GM21515 (cell line): ENCODE results near the gene SNTG2.
"Not testable (repeated sequence)": the region's sequence is repeated elsewhere in the genome, so short reads cannot be mapped to it uniquely, and the experiment has no call there.

Experiments used
- ATAC-seq: cut with Tn5 transposase; IDR thresholded peaks from one replicate; pipeline ENCODE4 v1.9.1; 2021; ENCODE audit not compliant: unreplicated experiment

The SNTG2 gene

DNA sequence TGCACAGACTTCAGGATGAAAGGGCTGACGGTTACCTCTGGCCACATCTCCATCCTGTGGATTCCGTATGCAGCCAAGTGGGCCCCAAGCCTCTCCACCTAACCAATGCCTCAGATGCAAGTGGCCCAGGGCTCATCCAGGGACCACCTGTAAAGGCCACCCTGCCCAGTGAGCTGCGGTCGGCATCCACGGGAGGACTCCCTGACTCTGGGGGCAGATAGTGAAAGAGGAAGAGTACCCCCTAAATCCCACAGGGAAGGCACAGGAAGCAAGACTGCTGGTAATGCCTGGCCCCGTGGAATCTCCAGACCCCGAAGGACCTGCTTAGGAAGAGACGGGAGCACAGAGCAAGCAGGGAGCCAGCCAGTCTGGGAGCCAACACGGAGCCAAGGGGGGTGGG, 451.4 kb downstream of the SNTG2 start:
- ATAC-seq = no peak

DNA sequence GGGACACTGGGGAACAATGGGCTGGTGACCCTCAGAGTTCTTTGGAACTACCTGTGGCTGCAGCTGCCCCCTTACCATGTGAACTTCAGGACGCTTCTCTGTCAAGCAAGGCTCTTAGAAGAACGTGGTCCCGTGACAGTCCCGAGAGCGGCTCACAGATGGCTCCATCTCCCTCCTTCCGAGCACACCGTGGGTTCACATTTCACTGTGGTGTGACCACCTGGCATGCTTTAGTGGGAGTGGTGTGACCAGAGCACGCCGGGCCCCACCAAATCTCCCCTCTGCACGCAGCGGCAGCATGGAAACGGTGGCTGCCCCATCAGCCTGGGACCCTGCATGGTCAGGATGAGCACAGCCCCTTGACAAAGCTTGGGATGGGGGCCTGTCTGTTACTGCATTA, 452.9 kb downstream of the SNTG2 start:
- ATAC-seq = no peak

DNA sequence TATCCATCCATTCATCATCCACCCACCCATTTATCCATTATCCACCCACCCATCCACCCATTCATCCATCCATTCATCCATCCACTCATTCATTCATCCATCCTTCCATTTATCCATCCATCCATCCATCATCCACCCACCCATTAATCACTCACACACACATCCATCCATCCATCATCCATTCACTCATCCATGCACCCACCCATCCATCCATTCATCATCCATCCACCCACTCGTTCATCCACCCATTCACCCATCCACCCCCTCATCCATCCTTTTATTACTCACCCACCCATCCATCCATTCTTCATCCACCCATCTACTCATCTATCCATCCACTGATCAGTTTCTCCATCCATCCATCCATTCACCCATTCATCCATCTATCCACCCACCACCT, 454.5 kb downstream of the SNTG2 start:
- no peak for ATAC-seq

DNA sequence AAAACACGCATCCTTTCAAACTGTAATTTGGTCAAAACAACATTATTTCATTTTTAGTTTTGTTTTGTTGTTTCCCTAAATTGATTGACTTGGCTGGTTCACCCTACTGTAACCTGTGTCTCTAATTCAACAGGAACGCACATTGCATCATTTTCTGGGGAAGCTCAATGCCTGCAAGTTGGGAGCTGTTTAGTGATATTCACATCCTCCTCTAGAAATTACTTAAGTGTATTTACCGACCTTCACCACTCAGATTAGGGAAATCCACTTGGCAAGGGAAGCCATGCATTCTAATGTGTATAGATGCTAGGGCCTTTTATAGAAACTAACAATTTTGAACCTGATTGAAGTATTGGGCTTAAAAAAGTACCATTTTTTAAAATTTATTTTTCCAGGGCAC, 455.3 kb downstream of the SNTG2 start:
- no peak for ATAC-seq

DNA sequence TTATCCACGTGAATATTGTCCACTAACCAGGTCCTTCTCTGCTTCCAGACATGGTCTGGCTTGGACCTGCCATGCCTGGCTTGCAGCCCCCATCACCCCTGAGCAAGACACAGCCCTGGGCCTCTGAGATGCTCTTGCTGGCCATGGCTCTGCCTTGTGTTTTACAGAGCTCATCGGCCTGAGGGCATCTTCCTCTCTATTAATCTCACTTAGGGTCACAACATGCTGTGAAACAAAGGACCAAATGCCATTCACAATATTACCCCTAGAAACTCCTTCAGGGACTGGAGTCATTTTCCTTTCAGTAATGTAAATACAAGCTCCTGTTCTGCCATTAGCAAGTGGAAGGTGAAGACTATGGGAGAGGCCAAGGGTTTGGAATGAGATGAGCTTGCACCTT, 455.8 kb downstream of the SNTG2 start:
- no peak for ATAC-seq

DNA sequence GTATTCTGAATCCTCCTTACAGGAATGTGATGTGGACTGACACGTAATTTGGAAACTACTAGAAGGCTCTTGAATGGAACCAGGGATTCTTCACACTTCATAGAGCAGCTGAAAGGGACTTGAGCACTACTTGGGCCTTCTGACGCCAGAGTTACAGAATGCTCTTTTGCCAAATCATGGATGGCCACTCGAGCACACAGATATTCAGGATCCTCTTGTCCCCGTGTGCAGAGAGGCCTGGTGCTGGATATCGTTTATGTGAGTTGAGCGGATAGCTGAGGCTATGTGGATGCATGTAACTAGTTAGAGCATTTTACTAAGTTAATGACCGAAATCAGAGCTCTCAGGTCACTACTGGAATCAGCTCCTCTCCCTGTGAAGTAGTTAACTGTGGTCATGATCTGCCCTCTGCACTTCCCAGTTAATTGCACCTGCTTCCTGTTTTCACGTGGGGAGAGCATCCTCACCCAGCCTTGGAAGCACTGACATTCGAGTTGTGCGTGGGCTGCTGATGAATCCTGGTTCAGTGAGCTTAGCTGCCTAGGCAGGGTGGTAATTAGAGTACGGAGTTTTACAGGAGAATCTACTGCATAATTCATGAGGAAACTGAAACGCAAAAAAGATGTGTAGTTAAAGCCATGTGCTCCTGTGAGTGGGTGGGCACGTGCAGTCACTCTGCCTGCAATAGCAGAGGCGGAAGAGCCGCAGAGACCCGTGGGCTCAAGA, 457.5 kb downstream of the SNTG2 start:
- ATAC-seq = no peak

DNA sequence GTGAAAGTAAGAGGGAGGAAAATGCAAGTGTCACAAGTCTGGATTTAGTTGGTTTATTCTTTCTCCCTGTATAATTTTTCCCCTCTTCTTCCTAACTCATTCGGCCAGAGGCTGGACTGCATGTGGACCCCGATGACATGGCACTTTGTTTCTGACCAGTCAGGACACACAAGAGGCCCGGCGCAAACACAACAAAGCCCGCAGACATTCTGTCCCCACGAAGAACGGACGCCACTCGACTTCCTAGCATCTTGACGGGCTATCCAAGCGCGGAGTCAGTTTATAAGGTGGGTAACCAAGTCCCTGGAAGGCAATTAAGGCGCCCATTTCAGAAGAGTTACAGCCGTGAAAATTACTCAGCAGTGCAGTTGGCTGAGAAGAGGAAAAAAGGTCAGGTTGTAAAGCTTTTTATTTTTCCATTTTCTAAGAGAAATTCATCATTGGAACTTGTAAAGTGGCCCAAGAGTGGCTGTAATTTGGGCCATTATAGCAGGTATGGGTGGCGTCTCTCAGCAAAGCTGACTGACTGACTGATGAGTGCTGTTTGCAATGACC, 462.6 kb downstream of the SNTG2 start, which contains the start of gene TPO:
Gene TPO (plus strand): TSS at position 308 of the 555 bp plus-strand sequence. CDS start 946 bp downstream, outside the sequence.
- ATAC-seq = no peak

DNA sequence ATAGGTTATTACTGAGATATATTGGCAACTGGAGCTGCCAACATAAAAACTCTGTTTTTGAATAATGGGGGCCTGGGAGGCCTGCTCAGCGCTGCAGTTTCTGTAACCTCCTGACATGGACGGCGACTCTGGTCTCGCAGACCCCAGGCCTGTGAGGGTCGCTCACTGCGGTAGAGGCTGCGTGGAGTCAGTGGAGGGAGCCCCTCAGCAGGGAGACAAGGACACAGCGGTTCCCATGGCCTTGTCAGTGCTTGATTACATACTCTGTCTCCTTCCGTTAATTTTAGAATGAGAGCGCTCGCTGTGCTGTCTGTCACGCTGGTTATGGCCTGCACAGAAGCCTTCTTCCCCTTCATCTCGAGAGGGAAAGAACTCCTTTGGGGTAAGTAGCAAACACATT, 463.5 kb downstream of the SNTG2 start:
- no peak for ATAC-seq

DNA sequence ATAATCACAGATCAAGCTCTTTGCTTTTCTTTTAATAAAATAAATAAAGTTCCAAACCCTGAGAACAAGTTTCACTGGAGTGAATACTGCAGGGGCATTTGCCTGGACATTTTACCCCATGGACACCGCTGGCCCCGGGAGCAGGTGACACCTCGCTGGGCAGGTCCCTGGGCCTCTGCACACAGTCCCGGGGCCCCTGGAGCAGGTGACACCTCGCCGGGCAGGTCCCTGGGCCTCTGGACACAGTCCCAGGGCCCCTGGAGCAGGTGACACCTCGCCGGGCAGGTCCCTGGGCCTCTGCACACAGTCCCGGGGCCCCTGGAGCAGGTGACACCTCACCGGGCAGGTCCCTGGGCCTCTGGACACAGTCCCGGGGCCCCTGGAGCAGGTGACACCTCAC, 464.3 kb downstream of the SNTG2 start:
- ATAC-seq = not testable (repeated sequence)

DNA sequence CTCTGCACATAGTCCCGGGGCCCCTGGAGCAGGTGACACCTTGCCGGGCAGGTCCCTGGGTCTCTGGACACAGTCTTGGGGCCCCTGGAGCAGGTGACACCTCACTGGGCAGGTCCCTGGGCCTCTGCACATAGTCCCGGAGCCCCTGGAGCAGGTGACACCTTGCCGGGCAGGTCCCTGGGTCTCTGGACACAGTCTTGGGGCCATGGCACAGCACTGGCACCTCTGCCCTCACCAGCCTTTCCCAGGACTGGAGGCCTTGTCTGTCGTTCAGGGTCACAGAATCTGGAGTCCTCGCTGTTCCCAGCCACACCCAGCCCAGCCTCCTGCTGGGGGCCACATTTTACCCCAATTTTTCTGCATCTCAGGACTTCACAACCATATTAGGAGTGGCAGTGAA, 464.9 kb downstream of the SNTG2 start:
- no peak for ATAC-seq
